Sciatic nerve (tissue), 2 donors: ENCODE data around the gene R3HDM4. TPM values are rescaled to one million over a fixed set of nuclear protein-coding genes. Genes with fewer than 3 reads are reported as not detected.
"Not testable (repeated sequence)": the region's sequence is repeated elsewhere in the genome, so short reads cannot be mapped to it uniquely, and the experiment has no call there.

ENCODE experiments used
- ATAC-seq: fragments of 200-7000 bp; cut with Tn5 transposase; one replicate; pipeline ENCODE4 v1.9.1; 2020; ENCODE audit warnings: mild to moderate bottlenecking, moderate library complexity
- DNase-seq: peaks from one replicate; pipeline ENCODE4 v3.0.0-alpha.2; 2020; ENCODE audit warnings: low spot score
- intact Hi-C: fragments of 100-400 bp; cut with DNase I; formaldehyde crosslinking; loops from one replicate; pipeline ENCODE4 v1.14.2; 2022
- total RNA-seq: library from RNA; stranded (reverse); fragmentation: NEBNext Ultra II Directional; extraction: Animal tissue kit (Norgen Biotek cat#: 25700); gene quantifications from one replicate; pipeline ENCODE4 v1.2.1, GENCODE V29; 2021
- donor health status: DM: no; HTN: no; CAD: no.
- donor health status: DM: no; HTN: no; CAD: no.

R3HDM4 gene
- total RNA-seq, 1 donor from 2014 or later, result 48.9 TPM

GRCh38 chr19:901216-902092 lies 11.6 kb downstream of the R3HDM4 start:
- ATAC-seq (no peak), DNase-seq (no peak)
- intact Hi-C loops, result no loop called here

- ATAC-seq, result no peak
- intact Hi-C loops, result no loop called here
Observed at GRCh38 chr19:900302-901111, 12.5 kb downstream of the R3HDM4 start.

GRCh38 chr19:900043-900301 lies 13.0 kb downstream of the R3HDM4 start:
- ATAC-seq (no peak), DNase-seq (no peak)
- intact Hi-C loops, result no loop called here

More at GRCh38 chr19:900302-901111, 12.5 kb downstream of the R3HDM4 start:
- DNase-seq, result no peak

GRCh38 chr19:899336-900042 lies 13.5 kb downstream of the R3HDM4 start:
- ATAC-seq, result no peak
- no peak for DNase-seq
- intact Hi-C loops, result no loop called here

- intact Hi-C loops, result no loop called here
- no peak for DNase-seq
- no peak for ATAC-seq
Observed at GRCh38 chr19:898663-899062, 14.4 kb downstream of the R3HDM4 start.

GRCh38 chr19:897442-898039 lies 15.5 kb downstream of the R3HDM4 start:
- ATAC-seq, result no peak
- intact Hi-C loops, result no loop called here
- DNase-seq, result no peak

GRCh38 chr19:896999-897398 lies 16.0 kb downstream of the R3HDM4 start:
- no peak for DNase-seq
- intact Hi-C loops, result no loop called here
- no peak for ATAC-seq

- DNase-seq (no peak), ATAC-seq (no peak)
- intact Hi-C loops, result no loop called here
Observed at GRCh38 chr19:896434-896833, 16.6 kb downstream of the R3HDM4 start.

- ATAC-seq (peak; percentile 97), DNase-seq (peak; percentile 94)
- intact Hi-C loops, result no loop called here
Observed at GRCh38 chr19:892894-893689, 19.9 kb downstream of the R3HDM4 start, which contains the start of the genes MED16 and RNU6-9. TSS of gene MED16 (minus strand) at chr19:893187. CDS start at chr19:891131, 2,056 bp downstream. TSS of gene RNU6-9 (plus strand) at chr19:893484.

- ATAC-seq (no peak), DNase-seq (peak; percentile 80)
- intact Hi-C loops, result no loop called here
Observed at GRCh38 chr19:892243-892893, 20.7 kb downstream of the R3HDM4 start.

GRCh38 chr19:891421-892200 lies 21.4 kb downstream of the R3HDM4 start:
- ATAC-seq, intact Hi-C loops, DNase-seq: not testable (repeated sequence)

- no peak for ATAC-seq
- intact Hi-C loops, result no loop called here
- DNase-seq, result no peak
Observed at GRCh38 chr19:890831-891230, 22.2 kb downstream of the R3HDM4 start.

GRCh38 chr19:889662-890295 lies 23.2 kb downstream of the R3HDM4 start:
- DNase-seq (no peak), ATAC-seq (no peak)
- intact Hi-C loops, result no loop called here

GRCh38 chr19:888581-889385 lies 24.2 kb downstream of the R3HDM4 start:
- ATAC-seq (no peak), DNase-seq (no peak)
- intact Hi-C loops, result no loop called here

- intact Hi-C loops, result no loop called here
- ATAC-seq, result no peak
- no peak for DNase-seq
Observed at GRCh38 chr19:887599-887998, 25.4 kb downstream of the R3HDM4 start.

GRCh38 chr19:887072-887471 lies 25.9 kb downstream of the R3HDM4 start:
- ATAC-seq (no peak), DNase-seq (no peak)
- intact Hi-C loops, result no loop called here
